GM21390 (cell line): ENCODE data around the gene SHISAL1.

Source experiments
- ATAC-seq: cut with Tn5 transposase; IDR thresholded peaks from one replicate; pipeline ENCODE4 v1.9.1; 2021; ENCODE audit not compliant: unreplicated experiment

Gene SHISAL1

GRCh38 chr22:44342347-44342956 lies 29.7 kb upstream of the SHISAL1 start:
- no peak for ATAC-seq

GRCh38 chr22:44341431-44342346 lies 28.9 kb upstream of the SHISAL1 start:
- no peak for ATAC-seq

DNA sequence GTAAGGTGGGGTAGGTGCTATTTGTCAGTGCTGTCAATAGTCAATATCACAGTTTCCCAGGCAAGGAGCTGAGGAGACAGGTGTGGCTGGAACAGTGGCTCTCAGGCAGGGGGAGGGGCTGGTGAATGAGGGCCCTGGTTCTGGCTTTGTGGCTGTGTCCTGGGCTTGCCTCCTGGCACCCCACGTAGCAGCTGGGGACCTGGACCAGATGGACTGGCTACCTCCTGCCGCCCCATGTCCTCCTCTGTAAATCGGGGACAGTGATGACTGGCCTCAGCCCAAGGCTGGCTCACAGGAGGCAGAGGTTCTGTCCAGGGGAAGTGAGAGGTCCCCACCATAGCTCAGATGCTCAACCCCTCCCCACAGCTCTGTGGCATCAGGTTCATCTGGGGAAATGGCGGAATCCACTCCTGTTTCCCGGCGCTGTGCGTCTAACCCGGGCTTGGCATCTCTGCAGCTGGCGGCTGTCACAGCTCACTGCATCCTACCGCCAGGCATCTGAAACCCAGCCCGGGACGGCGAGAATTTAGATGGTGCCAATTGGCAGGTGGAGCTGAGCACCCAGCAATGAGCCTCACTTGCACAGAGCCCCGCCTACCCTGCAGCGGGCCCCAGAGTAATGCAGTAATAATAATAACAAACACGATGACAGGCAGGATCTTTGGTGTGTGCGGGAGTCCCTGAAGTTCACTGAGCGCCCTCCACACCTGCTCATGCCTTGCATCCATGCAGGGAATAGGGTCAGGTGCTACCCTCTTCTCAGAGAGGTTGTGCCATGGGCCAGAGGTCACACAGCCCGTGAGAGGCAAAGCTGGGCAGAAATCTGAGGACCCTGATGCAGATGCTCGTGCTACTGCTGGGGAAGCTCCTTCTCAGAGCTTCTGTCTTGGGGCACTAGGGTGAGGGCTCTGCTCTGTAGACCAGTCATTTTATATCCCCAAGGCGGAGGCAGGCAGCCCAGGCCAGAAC lies 27.8 kb upstream of the SHISAL1 start:
- no peak for ATAC-seq

DNA sequence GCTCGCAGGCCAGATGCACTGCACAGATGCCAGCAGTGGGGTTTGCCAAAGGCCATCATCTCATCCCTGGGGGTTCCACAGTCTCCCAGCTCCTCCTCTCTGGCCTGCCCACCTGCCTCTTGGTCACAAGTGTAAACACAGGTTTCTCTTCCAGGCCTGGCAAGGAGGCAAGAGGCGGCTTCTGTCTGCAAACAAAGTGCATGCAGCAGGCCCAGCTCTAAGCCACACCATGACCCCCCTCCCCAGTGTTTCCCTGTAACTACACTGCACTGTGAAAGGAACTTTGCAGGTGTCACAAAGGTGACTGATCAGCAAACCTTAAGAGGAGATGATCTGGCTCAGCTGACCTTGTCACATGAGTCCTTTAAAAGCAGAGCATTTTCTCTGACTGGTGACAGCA lies 26.2 kb upstream of the SHISAL1 start:
- ATAC-seq: no peak

DNA sequence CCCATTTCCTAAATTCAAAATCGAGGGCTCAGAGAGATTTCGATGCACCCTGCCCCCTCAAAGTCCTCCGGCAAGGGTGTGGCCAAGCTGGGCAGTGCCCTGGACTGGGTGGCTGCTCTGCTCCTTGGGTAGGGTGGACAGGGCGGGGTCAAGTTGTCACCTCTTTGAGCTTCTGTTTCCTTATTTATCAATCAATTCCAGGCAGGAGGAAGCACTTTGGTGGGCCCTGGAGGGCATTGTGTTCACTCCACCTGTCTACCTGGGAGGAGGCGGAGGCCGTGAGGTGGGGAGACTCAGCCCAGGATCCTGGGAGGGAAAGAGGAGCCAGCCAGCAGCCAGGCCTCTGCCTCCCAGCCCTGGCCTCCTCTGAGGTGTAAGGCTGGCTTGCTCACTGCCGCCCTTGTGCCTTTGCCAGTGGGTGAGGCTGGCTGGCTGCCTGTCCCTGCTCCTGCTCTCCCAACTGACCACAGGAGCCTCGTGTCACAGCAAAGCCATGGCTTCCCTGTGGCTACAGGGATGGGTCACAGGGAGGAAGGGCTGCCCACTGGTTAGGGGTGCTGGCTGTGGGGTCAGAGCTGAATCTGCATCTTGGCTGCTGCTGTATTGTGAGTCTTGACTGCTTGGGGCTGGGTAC lies 25.5 kb upstream of the SHISAL1 start:
- ATAC-seq: no peak

DNA sequence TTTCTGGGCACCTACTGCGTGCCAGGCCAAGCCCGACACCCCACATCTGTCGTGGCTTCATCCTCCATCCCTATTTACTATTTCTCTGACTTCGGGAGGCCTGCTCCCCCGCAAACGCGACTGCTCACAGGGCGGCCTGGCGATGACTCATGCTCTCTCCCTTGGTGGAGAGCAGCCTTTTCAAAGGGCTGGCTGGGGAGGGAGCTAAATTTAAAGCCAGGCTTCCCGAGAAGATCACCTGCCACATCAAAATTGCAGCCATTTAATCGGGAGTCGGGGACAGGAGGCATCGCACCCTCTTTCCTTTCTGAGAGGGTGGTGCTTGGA lies 24.9 kb upstream of the SHISAL1 start:
- ATAC-seq: no peak

DNA sequence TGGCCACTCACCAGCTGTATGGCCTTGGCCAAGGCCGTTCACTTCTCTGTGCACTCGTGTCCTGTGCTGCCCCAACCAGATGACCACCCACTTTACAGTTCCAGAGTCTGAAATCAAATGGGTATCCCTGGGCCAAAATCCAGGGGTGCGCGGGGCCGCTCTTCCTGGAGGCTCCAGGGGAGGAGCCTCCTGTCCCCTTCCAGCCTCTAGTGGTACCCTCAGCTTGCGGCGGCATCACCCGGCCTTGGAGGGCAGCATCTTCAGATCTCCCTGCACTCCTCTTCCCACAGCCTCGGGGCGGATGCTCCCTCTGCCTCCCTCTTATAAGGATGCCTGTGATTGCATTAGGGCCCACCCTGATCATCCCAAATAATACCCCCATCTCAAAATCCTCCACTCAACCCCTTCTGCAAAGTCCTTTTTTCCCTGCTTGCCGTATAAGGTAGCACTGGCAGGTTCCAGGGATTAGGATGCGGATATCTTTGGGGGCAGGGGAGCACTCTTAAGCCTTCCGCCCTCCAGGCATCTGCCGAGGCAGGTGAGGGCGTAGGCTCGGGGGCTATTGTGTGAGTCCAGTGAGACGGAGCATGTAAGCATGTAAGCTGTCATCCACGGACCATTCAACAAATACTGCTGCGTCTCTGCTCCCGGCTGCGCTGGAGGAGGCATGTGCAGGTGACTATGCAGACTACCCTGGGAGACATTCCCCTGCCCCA lies 24.4 kb upstream of the SHISAL1 start:
- ATAC-seq: no peak

DNA sequence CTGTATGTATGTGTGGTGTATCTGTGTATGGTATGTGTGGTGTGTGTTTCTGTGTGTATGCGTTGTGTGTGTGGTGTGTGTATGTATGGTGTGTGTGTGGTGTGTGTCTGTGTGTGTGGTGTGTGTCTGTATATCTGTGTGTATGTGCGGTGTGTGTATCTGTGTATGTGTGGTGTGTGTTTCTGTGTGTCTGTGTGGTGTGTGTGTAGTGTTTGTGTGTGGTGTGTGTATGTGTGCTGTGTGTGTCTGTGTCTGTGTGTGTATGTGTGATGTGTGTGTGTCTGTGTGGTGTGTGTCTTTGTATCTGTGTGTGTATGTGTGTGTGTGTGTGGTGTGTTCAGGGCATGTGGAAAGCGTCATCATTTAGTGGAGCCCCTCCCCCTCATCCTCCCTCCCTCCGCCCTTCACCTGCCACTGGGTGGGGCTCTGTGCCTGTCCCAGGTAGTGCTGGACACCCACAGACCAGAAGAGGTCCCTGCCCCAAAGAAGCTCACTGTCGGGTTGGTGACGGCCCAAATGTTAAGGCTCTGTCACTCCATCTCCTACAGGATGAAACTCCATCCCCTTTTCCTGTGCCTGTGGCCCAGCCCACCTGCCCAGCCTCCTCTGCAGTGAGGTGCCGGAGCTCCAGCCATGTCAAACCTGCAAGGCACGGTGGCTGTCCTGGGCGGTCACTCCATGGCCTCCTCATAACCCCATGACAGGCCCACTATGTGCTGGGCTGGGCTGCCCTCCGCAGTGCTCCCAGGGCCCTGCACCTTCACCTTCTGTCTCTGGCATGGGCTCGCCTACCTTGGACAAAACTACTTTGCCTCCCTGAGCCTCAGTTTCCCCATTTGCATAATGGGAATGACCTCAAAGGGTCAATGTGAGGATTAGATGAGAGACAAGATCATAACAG lies 23.4 kb upstream of the SHISAL1 start:
- no peak for ATAC-seq

DNA sequence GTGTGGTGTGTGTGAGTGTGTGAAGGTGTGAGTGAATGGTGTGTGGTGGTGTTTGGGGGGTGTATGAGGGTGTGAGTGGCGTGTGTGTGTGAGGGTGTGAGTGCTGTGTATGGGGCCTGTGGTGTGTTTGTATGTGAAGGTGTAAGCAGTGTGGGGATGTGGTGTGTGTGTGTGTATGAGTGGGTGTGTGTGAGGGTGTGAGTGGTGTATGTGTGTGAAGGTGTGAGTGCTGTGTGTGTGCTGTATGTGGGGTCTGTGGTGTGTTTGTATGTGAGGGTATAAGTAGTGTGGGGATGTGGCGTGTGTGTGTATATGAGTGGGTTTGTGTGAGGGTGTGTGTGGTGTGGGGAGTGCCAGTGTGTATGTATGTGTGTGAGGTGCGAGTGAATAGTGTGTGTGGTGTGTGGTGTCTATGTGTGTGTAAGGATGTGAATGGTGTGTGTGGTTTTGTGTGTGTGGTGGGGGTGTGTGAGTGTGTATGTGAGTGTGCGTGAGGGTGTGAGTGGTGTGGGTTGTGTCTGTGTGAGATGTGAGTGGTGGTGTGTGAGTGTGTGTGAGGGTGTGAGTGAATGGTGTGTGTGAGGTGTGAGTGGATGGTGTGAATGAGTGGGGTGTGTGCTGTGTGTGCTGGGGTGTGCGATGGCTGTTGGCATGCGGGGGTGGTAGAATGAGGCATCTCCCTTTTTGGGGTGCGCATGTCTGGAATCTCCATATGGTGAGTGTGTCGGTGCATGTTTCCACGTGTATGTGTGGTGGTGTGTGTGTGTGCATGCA lies 22.5 kb upstream of the SHISAL1 start:
- no peak for ATAC-seq

- ATAC-seq: no peak
These were observed 21.3 kb upstream of the SHISAL1 start for GRCh38 chr22:44333847-44334635.

- ATAC-seq: no peak
These were observed 20.2 kb upstream of the SHISAL1 start for GRCh38 chr22:44332946-44333345.

GRCh38 chr22:44331881-44332714 lies 19.3 kb upstream of the SHISAL1 start:
- no peak for ATAC-seq

GRCh38 chr22:44330744-44331660 lies 18.3 kb upstream of the SHISAL1 start:
- no peak for ATAC-seq

GRCh38 chr22:44330188-44330743 lies 17.5 kb upstream of the SHISAL1 start:
- ATAC-seq: no peak

DNA sequence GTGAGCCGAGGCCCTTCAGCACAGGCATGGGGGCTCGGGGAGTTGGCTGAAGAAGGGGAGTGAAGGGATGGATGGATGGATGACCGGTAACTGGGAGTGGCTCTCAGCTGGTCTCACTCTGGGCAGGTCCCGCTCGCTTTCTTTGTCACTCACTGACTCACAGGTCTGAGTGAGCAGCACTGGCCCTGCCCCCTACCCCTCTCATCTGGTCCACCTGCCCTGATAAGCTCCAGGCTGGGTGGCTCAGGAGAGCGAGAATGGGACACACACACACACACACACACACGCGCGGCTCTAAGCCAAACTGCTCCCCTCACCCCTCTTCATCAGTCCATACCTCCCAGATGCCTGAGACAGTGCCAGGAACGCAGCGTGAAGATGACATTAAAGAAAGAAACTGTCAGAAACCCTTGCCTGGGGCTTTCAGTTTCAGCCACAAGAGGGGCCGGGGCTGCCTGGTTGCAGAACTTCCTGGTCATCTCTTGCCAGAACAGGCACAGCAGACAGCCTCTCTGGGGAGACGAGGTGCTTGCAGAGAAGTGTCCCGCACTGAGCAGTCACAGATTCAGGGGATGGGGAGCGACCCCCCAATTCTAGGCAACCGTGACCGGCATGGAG lies 16.5 kb upstream of the SHISAL1 start:
- ATAC-seq: peak; percentile 65
